NCI-H1436 treated with DMSO at 0.1 percent for 48 hours (cell line): ENCODE measurements around the gene CNRIP1.

Experiments used
- DNase-seq: peaks from one replicate; lab custom pipeline; 2025; lab: John Stamatoyannopoulos, UW

CNRIP1 gene

GRCh38 chr2:68292108-68292710 lies 27.5 kb downstream of the CNRIP1 start:
- no peak for DNase-seq

GRCh38 chr2:68291314-68291713 lies 28.4 kb downstream of the CNRIP1 start:
- DNase-seq: no peak

GRCh38 chr2:68290901-68291300 lies 28.8 kb downstream of the CNRIP1 start:
- DNase-seq: no peak

GRCh38 chr2:68287580-68288441 lies 31.9 kb downstream of the CNRIP1 start:
- DNase-seq: no peak

- DNase-seq: no peak
These were observed 34.9 kb downstream of the CNRIP1 start for GRCh38 chr2:68284896-68285295.

GRCh38 chr2:68283419-68283812 lies 36.3 kb downstream of the CNRIP1 start:
- no peak for DNase-seq

- no peak for DNase-seq
These were observed 36.8 kb downstream of the CNRIP1 start for GRCh38 chr2:68282811-68283418.

- no peak for DNase-seq
These were observed 39.0 kb downstream of the CNRIP1 start for GRCh38 chr2:68280796-68281195.

GRCh38 chr2:68280348-68280747 lies 39.4 kb downstream of the CNRIP1 start:
- no peak for DNase-seq

- peak; percentile 75 for DNase-seq
These were observed 40.1 kb downstream of the CNRIP1 start for GRCh38 chr2:68279691-68280090.

GRCh38 chr2:68278169-68278568 lies 41.6 kb downstream of the CNRIP1 start:
- DNase-seq: no peak

GRCh38 chr2:68274022-68274421 lies 45.7 kb downstream of the CNRIP1 start:
- DNase-seq: no peak

GRCh38 chr2:68272246-68272994 lies 47.3 kb downstream of the CNRIP1 start:
- no peak for DNase-seq

- DNase-seq: no peak
These were observed 53.1 kb downstream of the CNRIP1 start for GRCh38 chr2:68266655-68267054.

- peak; percentile 64 for DNase-seq
These were observed 56.1 kb downstream of the CNRIP1 start for GRCh38 chr2:68263632-68264031.

- DNase-seq: no peak
These were observed 60.9 kb downstream of the CNRIP1 start for GRCh38 chr2:68258851-68259250.

- no peak for DNase-seq
These were observed 63.7 kb downstream of the CNRIP1 start for GRCh38 chr2:68256093-68256450.

- no peak for DNase-seq
These were observed 66.3 kb downstream of the CNRIP1 start for GRCh38 chr2:68253219-68254068.

GRCh38 chr2:68252400-68253218 lies 67.1 kb downstream of the CNRIP1 start, which contains the start of gene PPP3R1:
PPP3R1 (minus strand) TSS chr2:68252532; CDS start chr2:68252127, 405 bp downstream.
- peak; percentile 49 for DNase-seq

- DNase-seq: no peak
These were observed 67.8 kb downstream of the CNRIP1 start for GRCh38 chr2:68251855-68252399.
